Endothelial cell of umbilical vein (primary cell): ENCODE data around the gene SPTBN5. TPM values are rescaled to one million over a fixed set of nuclear protein-coding genes. Genes with fewer than 3 reads are reported as not detected.

Source experiments
- BruUV-seq: library from RNA; stranded (reverse); fragments of 400-500 nt; replicated peaks from 2 replicates; lab custom pipeline; 2021; lab: Mats Ljungman, UMichigan
- CTCF ChIA-PET: fragments of 300-600, 350-600 bp; sonication (Branson Sonifier 250); formaldehyde crosslinking; loops from one replicate; lab custom pipeline; 2021; ENCODE audit warnings: antibody characterized with exemption, inconsistent platforms; lab: Charles Lee
- POLR2A ChIA-PET: fragments of 300-600, 350-600 bp; sonication (Branson Sonifier 250); formaldehyde crosslinking; loops from one replicate; lab custom pipeline; 2021; ENCODE audit warnings: antibody characterized with exemption, inconsistent platforms; lab: Charles Lee
- DNase-seq: peaks from one replicate; pipeline ENCODE4 v3.0.0-alpha.2; 2011; ENCODE audit warnings: low read depth, low spot score
- FAIRE-seq: peaks from 2 replicates; lab custom pipeline; 2011; peaks lifted over from hg19 to GRCh38; lab: Jason Lieb, UNC
- H2AFZ ChIP-seq: 2 replicates; pipeline ENCODE4 v1.6.0; 2012; ENCODE audit warnings: low read depth, low read length, control low read depth, inconsistent platforms
- H3K27ac ChIP-seq: 2 replicates; pipeline ENCODE4 v1.5.1; 2011; ENCODE audit warnings: low read depth, mild to moderate bottlenecking, control low read depth, low read length, moderate library complexity; ENCODE audit not compliant: insufficient read depth
- H3K27me3 ChIP-seq, 2 experiments: 2 replicates each; pipeline versions ENCODE4 v1.6.0 to v1.6.1; 2011; ENCODE audit warnings: low read length in 2 of 2, mixed read lengths in 1 of 2; ENCODE audit not compliant: control insufficient read depth in 2 of 2, insufficient read depth in 2 of 2
- H3K36me3 ChIP-seq, 2 experiments: 2 replicates in 1 of 2; 3 replicates in 1 of 2; pipeline ENCODE4 v1.5.1; 2011; ENCODE audit warnings: low read length in 2 of 2, mild to moderate bottlenecking in 1 of 2, moderate library complexity in 1 of 2; ENCODE audit not compliant: control insufficient read depth in 2 of 2, insufficient read depth in 2 of 2; ENCODE audit errors: extremely low read depth in 1 of 2
- H3K4me1 ChIP-seq: 3 replicates; pipeline ENCODE4 v1.5.1; 2011; ENCODE audit warnings: mild to moderate bottlenecking, low read length; ENCODE audit not compliant: control insufficient read depth, insufficient read depth; ENCODE audit errors: extremely low read depth
- H3K4me2 ChIP-seq: 2 replicates; pipeline ENCODE4 v1.6.1; 2011; ENCODE audit warnings: low read length, control low read depth, mixed read lengths; ENCODE audit not compliant: insufficient read depth
- H3K4me3 ChIP-seq, 3 experiments: fragments of 200-600 bp in 1 of 3; sonication (generic), shearing (Covaris generic) in 1 of 3; replicated peaks in 1 of 3; 2 replicates each; pipeline ENCODE4 v1.5.1; 2011 to 2016; ENCODE audit warnings: control low read depth in 3 of 3, low read length in 3 of 3, mild to moderate bottlenecking in 2 of 3, inconsistent platforms in 1 of 3, low read depth in 1 of 3, moderate library complexity in 1 of 3; ENCODE audit not compliant: insufficient read depth in 1 of 3
- H3K79me2 ChIP-seq: 2 replicates; pipeline ENCODE4 v1.6.0; 2012; ENCODE audit warnings: low read length, inconsistent platforms; ENCODE audit not compliant: control insufficient read depth, insufficient read depth
- H3K9ac ChIP-seq: replicated peaks from 2 replicates; pipeline ENCODE3; 2011; ENCODE audit warnings: low read length, control low read depth; ENCODE audit not compliant: insufficient read depth; ENCODE audit errors: extremely low read depth
- H3K9me1 ChIP-seq: replicated peaks from 3 replicates; pipeline ENCODE4 v1.6.0; 2011; ENCODE audit warnings: mild to moderate bottlenecking, low read length; ENCODE audit not compliant: control insufficient read depth, insufficient read depth; ENCODE audit errors: extremely low read depth
- H3K9me3 ChIP-seq: replicated peaks from 2 replicates; pipeline ENCODE4 v1.5.1; 2012; ENCODE audit warnings: low read length, inconsistent platforms; ENCODE audit not compliant: control insufficient read depth, insufficient read depth
- H4K20me1 ChIP-seq: replicated peaks from 2 replicates; pipeline ENCODE3; 2011; ENCODE audit warnings: mild to moderate bottlenecking, low read length; ENCODE audit not compliant: control insufficient read depth, insufficient read depth; ENCODE audit errors: extremely low read depth
- CTCF ChIP-seq, 2 donors: IDR thresholded peaks; 1 replicate in 1 of 2; 2 replicates in 1 of 2; pipeline ENCODE4 v1.5.1; 2011; ENCODE audit warnings: low read length in 2 of 2, mild to moderate bottlenecking in 2 of 2, moderate library complexity in 2 of 2, control low read depth in 1 of 2, inconsistent platforms in 1 of 2, low read depth in 1 of 2; ENCODE audit not compliant: insufficient read depth in 1 of 2; ENCODE audit errors: extremely low read depth in 1 of 2
- EZH2 ChIP-seq: IDR thresholded peaks from 2 replicates; pipeline ENCODE4 v1.6.1; 2012; ENCODE audit warnings: borderline replicate concordance, low read depth, mild to moderate bottlenecking, moderate library complexity, low read length, inconsistent platforms; ENCODE audit not compliant: severe bottlenecking
- FOS ChIP-seq: IDR thresholded peaks from 2 replicates; pipeline ENCODE4 v1.6.1; 2011; ENCODE audit warnings: mild to moderate bottlenecking, low read length, moderate library complexity, borderline replicate concordance; ENCODE audit not compliant: insufficient read depth
- GATA2 ChIP-seq: IDR thresholded peaks from 2 replicates; pipeline ENCODE4 v1.7.0; 2011; ENCODE audit warnings: low read depth, mild to moderate bottlenecking, moderate library complexity, mixed read lengths, low read length; ENCODE audit not compliant: insufficient read length, insufficient read depth
- JUN ChIP-seq: IDR thresholded peaks from 2 replicates; pipeline ENCODE4 v1.6.1; 2011; ENCODE audit warnings: borderline replicate concordance, low read depth; ENCODE audit not compliant: insufficient read length, insufficient read depth
- MYC ChIP-seq: IDR thresholded peaks from one replicate; pipeline ENCODE4 v1.6.1; 2011; ENCODE audit warnings: mild to moderate bottlenecking, low read depth, low read length
- POLR2A ChIP-seq: IDR thresholded peaks from 2 replicates; pipeline ENCODE4 v1.6.1; 2012; ENCODE audit warnings: low read depth, mild to moderate bottlenecking, control low read depth, low read length
- POLR2AphosphoS5 ChIP-seq: IDR thresholded peaks from 2 replicates; pipeline ENCODE4 v1.6.1; 2012; ENCODE audit warnings: low read depth, mild to moderate bottlenecking, control low read depth, low read length, moderate library complexity; ENCODE audit not compliant: insufficient read depth
- dilution Hi-C: fragments of 300-500 bp; cut with MboI; formaldehyde crosslinking; loops from one replicate; pipeline ENCODE4 v1.15.0; 2019; ENCODE audit warnings: low sequenced_read_pairs; ENCODE audit not compliant: extremely low pct_ligation_motif_present
- intact Hi-C: fragments of 100-400 bp; cut with micrococcal nuclease; formaldehyde crosslinking; loops from one replicate; pipeline ENCODE4 v1.10.0; 2022
- polyA plus RNA-seq, 4 experiments: library from polyadenylated mRNA; depleted of rRNA in 3 of 4; stranded (reverse) in 3 of 4; unstranded in 1 of 4; fragments of >200 nt; gene quantifications; 2 replicates each; pipeline versions ENCODE4 v1.2.1 to v1.2.3, GENCODE V29; 2011 to 2012; ENCODE audit warnings: missing spikeins in 1 of 4
- total RNA-seq: library from RNA; stranded (reverse); gene quantifications from 2 replicates; pipeline ENCODE4 v1.2.3, GENCODE V29; 2021
- TF ChIP-seq, protein P1 (sequence below): IDR thresholded peaks from 2 replicates; pipeline ENCODE4 v1.6.1; 2011; ENCODE audit not compliant: insufficient read depth, insufficient read length

The SPTBN5 gene
- total and polyA plus RNA-seq, 2 donors (not counting 3 experiments of a cell fraction or from before 2014, with no cell fraction given) = 12.0 to 19.0 TPM

GRCh38 chr15:41829959-41830646 lies 63.8 kb downstream of the SPTBN5 start:
- no peaks in the 10 kb centered on the region for H3K9me3 ChIP-seq
- H2AFZ ChIP-seq = no peak overlapping the region
- TF ChIP-seq JUN (no peak), FOS (no peak), EZH2 (no peak), CTCF (IDR thresholded peaks at IDR 0.05; ENCODE audit: extremely low read depth in 1 of 2, insufficient read depth in 1 of 2, low read depth in 1 of 2, low read length in 2 of 2) (no peak), MYC (no peak), POLR2A (no peak), POLR2AphosphoS5 (no peak), GATA2 (no peak)
- TF ChIP-seq, protein P1, sequence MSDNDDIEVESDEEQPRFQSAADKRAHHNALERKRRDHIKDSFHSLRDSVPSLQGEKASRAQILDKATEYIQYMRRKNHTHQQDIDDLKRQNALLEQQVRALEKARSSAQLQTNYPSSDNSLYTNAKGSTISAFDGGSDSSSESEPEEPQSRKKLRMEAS = no peak
- DNase-seq (no peak), FAIRE-seq (no peak)
- H3K79me2 ChIP-seq = no peaks in the 10 kb centered on the region
- intact Hi-C loops = loop anchor here (5.0 kb wide), 1 partner anchor 62 kb away; the partner anchor contains the start of gene SPTBN5
- no peaks in the 10 kb centered on the region for H4K20me1 ChIP-seq
- H3K4me2 ChIP-seq = no peak overlapping the region
- CTCF ChIA-PET = no interaction called here
- BruUV-seq = no TSS peak
- H3K9ac ChIP-seq = no peak overlapping the region
- no peaks in the 10 kb centered on the region for H3K9me1 ChIP-seq
- peaks cover 0 to 8% of the 10 kb centered on the region in 2 experiments for H3K36me3 ChIP-seq
- H3K27me3 ChIP-seq = no peaks in the 10 kb centered on the region
- no peak overlapping the region for H3K27ac ChIP-seq
- peaks cover 10% of the 10 kb centered on the region for H3K4me1 ChIP-seq
- dilution Hi-C loops = no loop called here
- no peak overlapping the region for H3K4me3 ChIP-seq
- POLR2A ChIA-PET = no interaction called here
